ENCODE results near the gene IQCE.
"Not testable (repeated sequence)": the region's sequence is repeated elsewhere in the genome, so short reads cannot be mapped to it uniquely, and the experiment has no call there.

IQCE gene

GRCh38 chr7:2598154-2598823 is 39.5 kb downstream of the IQCE start:
- DNase-seq (ENCODE audit: low read depth in 1 of 2, low spot score in 1 of 2) = no peak

- DNase-seq (ENCODE audit: low read depth in 1 of 2, low spot score in 1 of 2) = no peak
Measured at GRCh38 chr7:2601065-2601464, 42.3 kb downstream of the IQCE start.

GRCh38 chr7:2601907-2602306 is 43.1 kb downstream of the IQCE start:
- DNase-seq (ENCODE audit: low read depth in 1 of 2, low spot score in 1 of 2) = no peak

GRCh38 chr7:2602406-2603043 is 43.7 kb downstream of the IQCE start:
- DNase-seq (ENCODE audit: low read depth in 1 of 2, low spot score in 1 of 2) = no peak

- DNase-seq (ENCODE audit: low read depth in 1 of 2, low spot score in 1 of 2) = no peak
Measured at GRCh38 chr7:2603044-2603965, 44.5 kb downstream of the IQCE start.

GRCh38 chr7:2604608-2605174 is 45.9 kb downstream of the IQCE start:
- no peak for DNase-seq (ENCODE audit: low read depth in 1 of 2, low spot score in 1 of 2)

- DNase-seq (ENCODE audit: low read depth in 1 of 2, low spot score in 1 of 2) = no peak
Measured at GRCh38 chr7:2605608-2606538, 47.1 kb downstream of the IQCE start.

GRCh38 chr7:2606539-2606936 is 47.8 kb downstream of the IQCE start:
- DNase-seq (ENCODE audit: low read depth in 1 of 2, low spot score in 1 of 2) = no peak

- no peak for DNase-seq (ENCODE audit: low read depth in 1 of 2, low spot score in 1 of 2)
Measured at GRCh38 chr7:2607122-2607922, 48.5 kb downstream of the IQCE start.

GRCh38 chr7:2607923-2608904 is 49.4 kb downstream of the IQCE start:
- no peak for DNase-seq (ENCODE audit: low read depth in 1 of 2, low spot score in 1 of 2)

- DNase-seq (ENCODE audit: low read depth in 1 of 2, low spot score in 1 of 2) = no peak
Measured at GRCh38 chr7:2608921-2609411, 50.2 kb downstream of the IQCE start.

GRCh38 chr7:2609646-2610045 is 50.9 kb downstream of the IQCE start:
- not testable (repeated sequence) for DNase-seq (ENCODE audit: low read depth in 1 of 2, low spot score in 1 of 2)

GRCh38 chr7:2610466-2610865 is 51.7 kb downstream of the IQCE start:
- no peak for DNase-seq (ENCODE audit: low read depth in 1 of 2, low spot score in 1 of 2)

- DNase-seq (ENCODE audit: low read depth in 1 of 2, low spot score in 1 of 2) = no peak
Measured at GRCh38 chr7:2610898-2611297, 52.1 kb downstream of the IQCE start.

- DNase-seq (ENCODE audit: low read depth in 1 of 2, low spot score in 1 of 2) = no peak
Measured at GRCh38 chr7:2611401-2611800, 52.6 kb downstream of the IQCE start.

GRCh38 chr7:2611922-2612321 is 53.1 kb downstream of the IQCE start:
- DNase-seq (ENCODE audit: low read depth in 1 of 2, low spot score in 1 of 2) = no peak

GRCh38 chr7:2612445-2613097 is 53.8 kb downstream of the IQCE start:
- DNase-seq (ENCODE audit: low read depth in 1 of 2, low spot score in 1 of 2) = no peak

All from activated T-helper 1 cell treated with anti-CD3 and anti-CD28 coated beads, Interleukin-2, amount 50 U/mL, for 16 hours (primary cell).